Stimulated activated CD4-positive, alpha-beta T cell treated with anti-CD3 and anti-CD28 coated beads, Interleukin-4, amount 100 ng/mL, for 1 hour (primary cell): ENCODE results near the gene KRT8.

Source experiments
- DNase-seq: peaks from one replicate; pipeline ENCODE4 v3.0.0-alpha.2; 2020

Gene KRT8

GRCh38 chr12:52925717-52926595, 21.1 kb upstream of the KRT8 start:
- no peak for DNase-seq

- no peak for DNase-seq
Measured at GRCh38 chr12:52924764-52925716, 20.2 kb upstream of the KRT8 start.

GRCh38 chr12:52921488-52922165, 16.8 kb upstream of the KRT8 start:
- no peak for DNase-seq

- no peak for DNase-seq
Measured at GRCh38 chr12:52920937-52921336, 16.1 kb upstream of the KRT8 start.

- DNase-seq, result no peak
Measured at GRCh38 chr12:52918784-52919183, 13.9 kb upstream of the KRT8 start.

GRCh38 chr12:52918351-52918750, 13.5 kb upstream of the KRT8 start:
- DNase-seq, result no peak

- no peak for DNase-seq
Measured at GRCh38 chr12:52917800-52918199, 12.9 kb upstream of the KRT8 start.

GRCh38 chr12:52916216-52916615, 11.3 kb upstream of the KRT8 start:
- no peak for DNase-seq

GRCh38 chr12:52915637-52916036, 10.8 kb upstream of the KRT8 start:
- DNase-seq, result no peak

GRCh38 chr12:52914576-52915121, 9.8 kb upstream of the KRT8 start:
- no peak for DNase-seq

- DNase-seq, result no peak
Measured at GRCh38 chr12:52913431-52913821, 8.6 kb upstream of the KRT8 start.

- no peak for DNase-seq
Measured at GRCh38 chr12:52912711-52913430, 8.0 kb upstream of the KRT8 start.

GRCh38 chr12:52910248-52910883, 5.5 kb upstream of the KRT8 start:
- DNase-seq, result no peak

GRCh38 chr12:52909796-52910195, 4.9 kb upstream of the KRT8 start:
- DNase-seq, result no peak

- no peak for DNase-seq
Measured at GRCh38 chr12:52909331-52909730, 4.5 kb upstream of the KRT8 start.

GRCh38 chr12:52907092-52907810, 2.4 kb upstream of the KRT8 start:
- no peak for DNase-seq

GRCh38 chr12:52906191-52906601, 1.3 kb upstream of the KRT8 start:
- no peak for DNase-seq

- DNase-seq, result peak; percentile 38
Measured at GRCh38 chr12:52903855-52904508, 894 bp downstream of the KRT8 start.

GRCh38 chr12:52903285-52903854, 1.5 kb downstream of the KRT8 start:
- peak; percentile 67 for DNase-seq
